Ishikawa (cell line): ENCODE data around the gene SAMD3.

Experiments
- CEBPB ChIP-seq: IDR thresholded peaks from 2 replicates; pipeline ENCODE4 v1.6.1; 2012
- CREB1 ChIP-seq: IDR thresholded peaks from 2 replicates; pipeline ENCODE4 v1.6.1; 2012; ENCODE audit warnings: low read depth
- EGR1 ChIP-seq: IDR thresholded peaks from 2 replicates; pipeline ENCODE4 v1.6.1; 2012
- EP300 ChIP-seq: IDR thresholded peaks from 2 replicates; pipeline ENCODE4 v1.6.1; 2012; ENCODE audit warnings: borderline replicate concordance
- FOXM1 ChIP-seq: IDR thresholded peaks from 2 replicates; pipeline ENCODE4 v1.6.1; 2012; ENCODE audit warnings: low read depth, borderline replicate concordance
- NFIC ChIP-seq: IDR thresholded peaks from 2 replicates; pipeline ENCODE4 v1.6.1; 2012
- RAD21 ChIP-seq: IDR thresholded peaks from 2 replicates; pipeline ENCODE4 v1.6.1; 2012; ENCODE audit warnings: low read depth
- TAF1 ChIP-seq: IDR thresholded peaks from 2 replicates; pipeline ENCODE4 v1.6.1; 2012; ENCODE audit warnings: low read depth, mild to moderate bottlenecking
- TCF12 ChIP-seq: IDR thresholded peaks from 2 replicates; pipeline ENCODE4 v1.6.1; 2012; ENCODE audit warnings: low read depth
- TEAD4 ChIP-seq: IDR thresholded peaks from 2 replicates; pipeline ENCODE4 v1.6.1; 2012
- YY1 ChIP-seq: IDR thresholded peaks from 2 replicates; pipeline ENCODE4 v1.6.1; 2012; ENCODE audit warnings: low read depth
- ZBTB7A ChIP-seq: IDR thresholded peaks from 2 replicates; pipeline ENCODE4 v1.6.1; 2012; ENCODE audit warnings: low read depth
- TF ChIP-seq, protein P1 (sequence below): IDR thresholded peaks from 2 replicates; pipeline ENCODE4 v1.6.1; 2012
- TF ChIP-seq, protein P2 (sequence below): IDR thresholded peaks from 2 replicates; pipeline ENCODE4 v1.6.1; 2012; ENCODE audit warnings: low read depth, mild to moderate bottlenecking
- TF ChIP-seq, protein P3 (sequence below): IDR thresholded peaks from 2 replicates; pipeline ENCODE4 v1.6.1; 2012

The SAMD3 gene, protein sequence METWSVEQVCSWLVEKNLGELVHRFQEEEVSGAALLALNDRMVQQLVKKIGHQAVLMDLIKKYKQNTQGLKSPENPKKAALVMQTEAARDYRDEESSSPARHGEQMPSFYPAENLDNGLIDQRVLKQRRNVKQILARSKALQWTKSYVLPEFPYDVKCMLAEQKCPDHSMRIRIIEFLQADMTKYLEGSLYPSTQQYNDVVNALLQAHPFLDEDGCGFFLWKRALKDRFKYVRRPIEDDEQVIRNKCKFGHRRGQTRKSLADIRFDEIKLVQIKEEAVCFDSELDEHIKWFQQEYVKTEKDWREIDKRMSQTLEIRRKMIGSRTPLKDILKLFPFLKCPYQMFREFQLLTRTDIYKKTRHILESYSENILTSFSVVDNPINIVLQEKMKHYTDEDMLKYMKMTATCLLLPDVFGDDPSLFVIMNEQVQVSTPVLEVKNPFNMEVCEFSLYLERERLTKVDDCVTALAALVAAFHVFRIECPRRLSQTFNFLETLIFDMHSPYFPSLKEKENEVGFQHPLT

DNA sequence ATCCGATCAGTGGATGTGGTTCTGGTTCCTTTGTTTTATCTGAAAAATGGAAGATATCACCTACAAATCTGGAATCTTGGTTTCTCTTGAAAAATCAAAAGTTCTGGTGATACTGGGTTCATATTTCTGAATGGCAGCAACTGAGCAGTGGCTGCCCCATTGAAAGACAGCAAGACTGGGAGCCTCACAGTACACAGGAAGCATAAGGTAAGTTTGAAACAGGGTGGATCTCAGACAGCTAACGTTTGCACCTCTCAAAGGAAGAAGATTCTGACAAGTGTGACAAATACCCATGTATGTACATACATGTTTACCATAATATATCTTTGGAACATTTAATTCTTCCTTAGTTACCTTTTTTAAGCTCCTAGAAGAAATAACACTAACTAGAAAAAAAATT lies at the start of gene SAMD3:
Gene SAMD3 (minus strand): TSS at position 177 of the 400 bp plus-strand sequence. CDS start 7,678 bp downstream, outside the sequence.
- no peak for TF ChIP-seq EP300

DNA sequence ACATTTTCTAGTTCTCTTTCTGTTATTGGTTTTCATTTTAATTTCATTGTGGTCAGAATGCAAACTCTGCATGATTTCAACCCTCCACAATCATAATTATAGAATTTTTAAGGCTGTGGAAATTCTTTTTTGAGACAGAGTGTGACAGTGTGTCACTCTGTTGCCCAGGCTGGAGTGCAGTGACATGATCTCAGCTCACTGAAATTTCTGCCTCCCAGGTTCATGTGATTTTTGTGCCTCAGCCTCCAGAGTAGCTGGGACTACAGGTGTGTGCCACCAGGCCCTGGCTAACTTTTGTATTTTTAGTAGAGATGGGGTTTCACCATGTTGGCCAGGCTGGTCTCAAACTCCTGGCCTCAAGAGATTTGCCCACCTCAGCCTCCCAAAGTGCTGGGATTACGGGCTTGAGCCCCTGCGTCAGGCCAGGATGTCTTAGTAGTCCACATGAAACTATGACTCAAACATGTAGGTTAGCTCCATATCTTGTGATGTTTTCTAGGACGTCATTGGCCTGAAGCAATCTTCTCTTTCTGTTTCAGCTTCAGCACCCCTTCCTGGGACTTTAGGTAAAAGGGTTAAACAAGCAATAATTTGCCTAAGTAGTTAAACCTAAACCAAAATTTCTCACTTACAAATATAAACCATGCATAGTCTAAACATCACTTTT lies 47.4 kb upstream of the SAMD3 start:
- no peak for TF ChIP-seq CEBPB
- TF ChIP-seq TEAD4 = no peak
- no peak for TF ChIP-seq NFIC
- TF ChIP-seq FOXM1 = no peak
- TF ChIP-seq TAF1 = no peak
- no peak for TF ChIP-seq EGR1
- TF ChIP-seq CREB1 = no peak
- TF ChIP-seq ZBTB7A = no peak
- TF ChIP-seq YY1 = no peak
- TF ChIP-seq RAD21 = no peak
- TF ChIP-seq, protein P1, sequence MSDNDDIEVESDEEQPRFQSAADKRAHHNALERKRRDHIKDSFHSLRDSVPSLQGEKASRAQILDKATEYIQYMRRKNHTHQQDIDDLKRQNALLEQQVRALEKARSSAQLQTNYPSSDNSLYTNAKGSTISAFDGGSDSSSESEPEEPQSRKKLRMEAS = no peak
- TF ChIP-seq EP300 = no peak
- TF ChIP-seq, protein P2, sequence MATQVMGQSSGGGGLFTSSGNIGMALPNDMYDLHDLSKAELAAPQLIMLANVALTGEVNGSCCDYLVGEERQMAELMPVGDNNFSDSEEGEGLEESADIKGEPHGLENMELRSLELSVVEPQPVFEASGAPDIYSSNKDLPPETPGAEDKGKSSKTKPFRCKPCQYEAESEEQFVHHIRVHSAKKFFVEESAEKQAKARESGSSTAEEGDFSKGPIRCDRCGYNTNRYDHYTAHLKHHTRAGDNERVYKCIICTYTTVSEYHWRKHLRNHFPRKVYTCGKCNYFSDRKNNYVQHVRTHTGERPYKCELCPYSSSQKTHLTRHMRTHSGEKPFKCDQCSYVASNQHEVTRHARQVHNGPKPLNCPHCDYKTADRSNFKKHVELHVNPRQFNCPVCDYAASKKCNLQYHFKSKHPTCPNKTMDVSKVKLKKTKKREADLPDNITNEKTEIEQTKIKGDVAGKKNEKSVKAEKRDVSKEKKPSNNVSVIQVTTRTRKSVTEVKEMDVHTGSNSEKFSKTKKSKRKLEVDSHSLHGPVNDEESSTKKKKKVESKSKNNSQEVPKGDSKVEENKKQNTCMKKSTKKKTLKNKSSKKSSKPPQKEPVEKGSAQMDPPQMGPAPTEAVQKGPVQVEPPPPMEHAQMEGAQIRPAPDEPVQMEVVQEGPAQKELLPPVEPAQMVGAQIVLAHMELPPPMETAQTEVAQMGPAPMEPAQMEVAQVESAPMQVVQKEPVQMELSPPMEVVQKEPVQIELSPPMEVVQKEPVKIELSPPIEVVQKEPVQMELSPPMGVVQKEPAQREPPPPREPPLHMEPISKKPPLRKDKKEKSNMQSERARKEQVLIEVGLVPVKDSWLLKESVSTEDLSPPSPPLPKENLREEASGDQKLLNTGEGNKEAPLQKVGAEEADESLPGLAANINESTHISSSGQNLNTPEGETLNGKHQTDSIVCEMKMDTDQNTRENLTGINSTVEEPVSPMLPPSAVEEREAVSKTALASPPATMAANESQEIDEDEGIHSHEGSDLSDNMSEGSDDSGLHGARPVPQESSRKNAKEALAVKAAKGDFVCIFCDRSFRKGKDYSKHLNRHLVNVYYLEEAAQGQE = no peak
- TF ChIP-seq, protein P3, sequence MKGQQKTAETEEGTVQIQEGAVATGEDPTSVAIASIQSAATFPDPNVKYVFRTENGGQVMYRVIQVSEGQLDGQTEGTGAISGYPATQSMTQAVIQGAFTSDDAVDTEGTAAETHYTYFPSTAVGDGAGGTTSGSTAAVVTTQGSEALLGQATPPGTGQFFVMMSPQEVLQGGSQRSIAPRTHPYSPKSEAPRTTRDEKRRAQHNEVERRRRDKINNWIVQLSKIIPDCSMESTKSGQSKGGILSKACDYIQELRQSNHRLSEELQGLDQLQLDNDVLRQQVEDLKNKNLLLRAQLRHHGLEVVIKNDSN = no peak
- no peak for TF ChIP-seq TCF12

DNA sequence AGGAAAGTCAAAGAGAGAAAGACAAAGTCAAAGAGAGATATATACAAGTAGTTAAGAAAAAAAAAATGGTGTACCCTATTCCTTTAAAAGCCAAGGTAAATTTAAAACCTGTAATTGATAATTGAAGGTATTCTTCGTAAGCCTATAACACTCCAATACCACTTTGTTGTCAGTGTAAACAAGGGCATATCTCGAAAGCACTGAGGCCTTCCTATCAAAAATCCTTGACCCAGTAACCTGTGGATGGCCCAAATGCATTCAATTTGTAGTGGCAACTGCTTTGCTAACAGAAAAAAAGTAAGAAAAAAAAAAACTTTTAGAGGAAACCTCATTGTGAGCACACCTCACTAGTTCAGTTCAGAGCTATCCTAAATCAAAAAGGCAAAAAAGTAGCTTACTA lies 39.3 kb upstream of the SAMD3 start:
- TF ChIP-seq YY1 (no peak), RAD21 (no peak), ZBTB7A (no peak), TAF1 (no peak), CEBPB (no peak), TCF12 (no peak), EGR1 (no peak), EP300 (no peak), CREB1 (no peak), TEAD4 (no peak), FOXM1 (no peak), NFIC (no peak)
- TF ChIP-seq, protein P1 = no peak
- TF ChIP-seq, protein P3 = no peak
- TF ChIP-seq, protein P2 = no peak

DNA sequence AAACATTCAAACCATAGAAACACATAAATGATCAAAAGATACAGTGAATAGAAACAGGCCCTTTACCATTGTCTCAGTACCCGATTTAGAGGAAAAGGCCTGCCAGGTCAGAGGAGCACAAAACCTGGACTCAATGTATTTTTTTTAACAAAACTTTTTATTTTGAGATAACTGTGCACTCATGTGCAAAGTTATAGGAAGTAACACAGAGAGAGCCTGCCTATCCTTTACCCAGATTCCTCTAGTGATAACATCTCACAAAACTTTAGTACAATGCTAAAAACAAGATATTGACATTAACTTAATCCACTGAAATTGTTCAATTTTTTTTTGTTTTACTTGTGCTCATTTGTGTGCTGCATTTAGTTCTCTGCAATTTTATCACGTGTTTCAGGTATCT lies 36.8 kb upstream of the SAMD3 start:
- TF ChIP-seq TEAD4 (no peak), EP300 (no peak), TCF12 (no peak), TAF1 (no peak), EGR1 (no peak), YY1 (no peak), NFIC (no peak), ZBTB7A (no peak), FOXM1 (no peak), RAD21 (no peak)
- TF ChIP-seq, protein P3 = no peak
- TF ChIP-seq, protein P1 = no peak

DNA sequence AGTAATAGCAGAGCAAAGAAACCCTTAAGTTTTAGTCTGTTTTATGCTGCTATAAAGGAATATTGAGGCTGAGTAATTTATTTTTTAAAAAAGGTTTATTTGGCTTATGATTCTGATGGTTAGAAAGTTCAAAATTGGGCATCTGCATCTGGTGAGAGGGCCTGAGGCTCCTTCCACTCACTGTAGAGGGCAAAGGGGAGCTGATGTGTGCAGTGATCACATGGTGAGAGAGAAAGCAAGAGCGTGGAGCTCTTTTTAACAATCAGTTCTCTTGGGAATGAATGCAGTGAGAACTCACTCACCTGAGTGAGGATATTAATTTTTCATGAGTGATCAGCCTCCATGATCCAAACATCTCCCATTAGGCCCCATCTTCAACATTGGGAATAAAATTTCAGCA lies 36.4 kb upstream of the SAMD3 start:
- no peak for TF ChIP-seq CEBPB
- no peak for TF ChIP-seq ZBTB7A
- TF ChIP-seq, protein P2 = no peak
- TF ChIP-seq, protein P3 = no peak
